Measurements from ENCODE around the gene BIN2. TPM values are rescaled to one million over a fixed set of nuclear protein-coding genes. Genes with fewer than 3 reads are reported as not detected.
"Not testable (repeated sequence)": the region's sequence is repeated elsewhere in the genome, so short reads cannot be mapped to it uniquely, and the experiment has no call there.

The BIN2 gene
- total RNA-seq, 1 experiment from 2014 or later, result not detected

- no peak for DNase-seq
- no peak overlapping the region for H4K91ac ChIP-seq (ENCODE audit: insufficient read length, low read depth, low read length)
- H3K9me3 Mint-ChIP-seq, result no peaks in the 10 kb centered on the region
- H2BK15ac ChIP-seq (ENCODE audit: low read depth, low read length), result no peak overlapping the region
- no peak overlapping the region for H3K4ac ChIP-seq (ENCODE audit: low read depth, low read length)
- no peaks in the 10 kb centered on the region for H4K20me1 ChIP-seq (ENCODE audit: control insufficient read depth, insufficient read depth, insufficient read length)
- H4K8ac ChIP-seq (replicated peaks; ENCODE audit: insufficient read length, low read depth, low read length), result no peak overlapping the region
- peak overlapping the region in 2 of 3 experiments; percentile 19 to 97; a peak in 4 of 7 replicates for H3K27ac Mint-ChIP-seq
- H3T11ph ChIP-seq (ENCODE audit: low read length), result no peak overlapping the region
- H3K27me3 ChIP-seq (ENCODE audit: insufficient read depth, low read length), result no peaks in the 10 kb centered on the region
- no peaks in the 10 kb centered on the region for H3K9me3 ChIP-seq (ENCODE audit: control insufficient read depth, low read depth, low read length)
- H2BK20ac ChIP-seq (ENCODE audit: low read depth, low read length, poor library complexity, severe bottlenecking), result no peak overlapping the region
- H4K5ac ChIP-seq (ENCODE audit: insufficient read length, low read depth, low read length), result no peak overlapping the region
- H3K36me3 Mint-ChIP-seq (ENCODE audit: insufficient read depth in 1 of 3, low read depth in 3 of 3), result peaks cover 0 to 4% (median 0%) of the 10 kb centered on the region in 3 experiments; a peak in 2 of 7 replicates
- H3K4me1 Mint-ChIP-seq, result peaks cover 39 to 53% of the 10 kb centered on the region in 2 experiments
- no peak overlapping the region for H3K4me2 ChIP-seq (ENCODE audit: insufficient read depth, insufficient read length, low read length)
- H3K18ac ChIP-seq (ENCODE audit: insufficient read length, low read depth, low read length), result peak overlapping the region; percentile 7
- no peak overlapping the region for H3K14ac ChIP-seq (ENCODE audit: insufficient read depth, low read length)
- H2BK12ac ChIP-seq (ENCODE audit: insufficient read length, low read depth, low read length), result no peak overlapping the region
- H2AK5ac ChIP-seq (ENCODE audit: insufficient read length, low read length), result no peak overlapping the region
- no peak overlapping the region for H3K9ac ChIP-seq (ENCODE audit: extremely low read depth, insufficient read length, low read length)
- H3K56ac ChIP-seq (ENCODE audit: insufficient read length, low read depth, low read length), result no peak overlapping the region
- no peak overlapping the region for H3K4me3 Mint-ChIP-seq
- no peak overlapping the region for H3K23ac ChIP-seq (ENCODE audit: insufficient read length, low read depth, low read length)
- H3K79me1 ChIP-seq (ENCODE audit: insufficient read depth, low read depth, low read length, poor library complexity, severe bottlenecking), result no peaks in the 10 kb centered on the region
- WGBS (ENCODE audit: extremely low coverage, insufficient read length, low lambda C conversion rate), result no CpG with 5 or more reads among the region's 3 CpGs
- peak overlapping the region; percentile 57 for H2AFZ ChIP-seq (ENCODE audit: low read length)
- no peak for TF ChIP-seq CTCF (conservative IDR thresholded peaks at IDR 0.05)
- H3K79me2 ChIP-seq (ENCODE audit: insufficient read depth, low read length), result no peaks in the 10 kb centered on the region
- H3K27ac ChIP-seq (ENCODE audit: insufficient read length, low read depth, low read length), result no peak overlapping the region
- no peak overlapping the region for H2BK5ac ChIP-seq (ENCODE audit: insufficient read length, low read length)
- H3K4me1 ChIP-seq (ENCODE audit: insufficient read depth, low read length), result peaks cover 11% of the 10 kb centered on the region; the same call in 1 of the 2 replicates
- no peaks in the 10 kb centered on the region for H3K27me3 Mint-ChIP-seq (ENCODE audit: low read depth)
- no peak overlapping the region for H2BK120ac ChIP-seq (ENCODE audit: low read depth, low read length, poor library complexity, severe bottlenecking)
- no peaks in the 10 kb centered on the region for H3K23me2 ChIP-seq (ENCODE audit: insufficient read length, low read depth, low read length, poor library complexity, severe bottlenecking)
Measured at GRCh38 chr12:51318846-51319599, 5.0 kb downstream of the BIN2 start.

GRCh38 chr12:51318057-51318806 is 5.7 kb downstream of the BIN2 start:
- not testable (repeated sequence) for H3K36me3 Mint-ChIP-seq (ENCODE audit: insufficient read depth in 1 of 3, low read depth in 3 of 3); H3K14ac ChIP-seq (ENCODE audit: insufficient read depth, low read length); H3K9me3 ChIP-seq (ENCODE audit: control insufficient read depth, low read depth, low read length); H3K4me3 Mint-ChIP-seq; H3K56ac ChIP-seq (ENCODE audit: insufficient read length, low read depth, low read length); H4K5ac ChIP-seq (ENCODE audit: insufficient read length, low read depth, low read length); H4K8ac ChIP-seq (replicated peaks; ENCODE audit: insufficient read length, low read depth, low read length); H3K4ac ChIP-seq (ENCODE audit: low read depth, low read length); DNase-seq; H3T11ph ChIP-seq (ENCODE audit: low read length); H2BK15ac ChIP-seq (ENCODE audit: low read depth, low read length); H3K79me2 ChIP-seq (ENCODE audit: insufficient read depth, low read length); H3K18ac ChIP-seq (ENCODE audit: insufficient read length, low read depth, low read length); H3K27me3 ChIP-seq (ENCODE audit: insufficient read depth, low read length); H3K9ac ChIP-seq (ENCODE audit: extremely low read depth, insufficient read length, low read length); H3K23ac ChIP-seq (ENCODE audit: insufficient read length, low read depth, low read length); H3K4me2 ChIP-seq (ENCODE audit: insufficient read depth, insufficient read length, low read length); H3K27me3 Mint-ChIP-seq (ENCODE audit: low read depth); H4K91ac ChIP-seq (ENCODE audit: insufficient read length, low read depth, low read length); H4K20me1 ChIP-seq (ENCODE audit: control insufficient read depth, insufficient read depth, insufficient read length); H3K9me3 Mint-ChIP-seq; H2AFZ ChIP-seq (ENCODE audit: low read length); H3K23me2 ChIP-seq (ENCODE audit: insufficient read length, low read depth, low read length, poor library complexity, severe bottlenecking); H2BK120ac ChIP-seq (ENCODE audit: low read depth, low read length, poor library complexity, severe bottlenecking); H2BK20ac ChIP-seq (ENCODE audit: low read depth, low read length, poor library complexity, severe bottlenecking); H3K79me1 ChIP-seq (ENCODE audit: insufficient read depth, low read depth, low read length, poor library complexity, severe bottlenecking); H2BK12ac ChIP-seq (ENCODE audit: insufficient read length, low read depth, low read length); H2BK5ac ChIP-seq (ENCODE audit: insufficient read length, low read length); H2AK5ac ChIP-seq (ENCODE audit: insufficient read length, low read length); H3K27ac ChIP-seq (ENCODE audit: insufficient read length, low read depth, low read length)
- Mint-ChIP-seq H3K27ac (peak overlapping the region in 1 of 3 experiments; percentile 48; a peak in 2 of 7 replicates), H3K4me1 (peaks cover 36 to 48% of the 10 kb centered on the region in 2 experiments)
- H3K4me1 ChIP-seq (ENCODE audit: insufficient read depth, low read length), result peaks cover 11% of the 10 kb centered on the region; the same call in 1 of the 2 replicates
- WGBS (ENCODE audit: extremely low coverage, insufficient read length, low lambda C conversion rate), result no CpG with 5 or more reads among the region's 8 CpGs
